ENCODE measurements around the gene USP33. TPM values are rescaled to one million over a fixed set of nuclear protein-coding genes. Genes with fewer than 3 reads are reported as not detected.
A peak's percentile ranks its signal among the peaks of the same experiment; 100 is the strongest.

USP33 gene
- total and polyA plus RNA-seq, 2 of the 8 experiments (the other 6 are each of a cell fraction or from before 2014, with no cell fraction given): 20.0 to 55.5 TPM

DNA sequence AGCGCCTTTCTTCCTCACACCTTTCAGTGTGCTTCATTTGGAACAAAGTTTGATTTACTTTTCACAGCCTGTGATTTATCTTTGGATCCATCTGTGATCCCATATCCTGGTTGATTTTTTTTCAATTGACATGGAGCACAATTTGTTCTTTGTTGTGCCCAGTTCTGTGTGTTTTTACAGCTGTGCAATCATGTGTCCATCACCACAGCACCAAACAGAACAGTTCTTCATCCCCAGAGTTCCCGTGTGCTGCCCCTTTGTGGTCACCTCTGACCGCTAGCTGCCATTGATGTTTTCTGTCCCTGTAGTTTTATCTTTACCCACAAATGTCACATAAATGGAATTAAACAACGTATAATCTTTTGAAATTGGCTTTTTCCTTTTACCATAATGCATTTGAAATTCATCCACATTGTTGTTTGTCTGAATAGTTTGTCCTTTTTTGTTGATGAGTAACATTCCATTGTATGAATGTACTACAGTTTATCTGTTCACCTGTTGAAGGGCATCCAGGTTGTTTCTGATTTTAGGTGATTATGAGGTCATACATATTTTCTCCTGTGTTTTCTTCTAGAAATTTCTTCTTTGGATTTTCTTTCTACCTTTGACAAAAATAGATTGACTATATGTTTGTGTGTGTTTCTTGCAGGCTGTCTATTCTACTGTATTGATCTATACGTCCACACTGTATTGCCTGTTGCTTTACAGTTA lies 37.2 kb upstream of the USP33 start:
- Histone ChIP-seq H2AK5ac (ENCODE audit: low read depth, low read length) (no peak overlapping the region), H3K4me2 (ENCODE audit: insufficient read depth in 1 of 2, low read depth in 2 of 2, low read length in 2 of 2) (no peak overlapping the region), H2BK5ac (ENCODE audit: low read depth, low read length) (no peak overlapping the region), H4K20me1 (replicated peaks in 1 of 2; ENCODE audit: control insufficient read depth in 1 of 2, insufficient read depth in 2 of 2, low read length in 2 of 2) (peaks cover 0 to 4% of the 10 kb centered on the region in 2 experiments), H3K4ac (replicated peaks; ENCODE audit: insufficient read length, low read depth, low read length) (no peak overlapping the region), H3K4me1 (replicated peaks in 1 of 4; ENCODE audit: control insufficient read depth in 3 of 4, insufficient read depth in 4 of 4, low read length in 3 of 4) (no peaks in the 10 kb centered on the region), H2BK15ac (ENCODE audit: low read length) (no peak overlapping the region), H3K23ac (ENCODE audit: insufficient read length) (no peak overlapping the region), H3K56ac (replicated peaks; ENCODE audit: insufficient read length, low read depth, low read length) (no peak overlapping the region), H3K18ac (ENCODE audit: extremely low read depth, low read length) (no peak overlapping the region), H3K79me2 (ENCODE audit: control insufficient read depth in 1 of 2, insufficient read depth in 2 of 2, low read length in 2 of 2) (no peaks in the 10 kb centered on the region), H3K79me1 (ENCODE audit: low read depth, low read length) (no peaks in the 10 kb centered on the region), H2AFZ (ENCODE audit: low read length) (no peak overlapping the region), H3K27ac (ENCODE audit: low read depth, low read length) (no peak overlapping the region), H3K23me2 (ENCODE audit: low read depth, low read length) (no peaks in the 10 kb centered on the region), H3K4me3 (ENCODE audit: extremely low read depth in 1 of 4, insufficient read depth in 2 of 4, low read depth in 3 of 4, low read length in 4 of 4) (no peak overlapping the region), H4K91ac (replicated peaks; ENCODE audit: insufficient read length, low read length) (no peak overlapping the region), H2BK20ac (ENCODE audit: low read length) (no peak overlapping the region), H2BK120ac (replicated peaks; ENCODE audit: low read depth, low read length) (no peak overlapping the region), H3K14ac (ENCODE audit: insufficient read length) (no peak overlapping the region), H3K9ac (replicated peaks in 1 of 4; ENCODE audit: extremely low read depth in 1 of 4, low read depth in 3 of 4, low read length in 3 of 4) (no peak overlapping the region), H3K9me3 (ENCODE audit: insufficient read depth in 2 of 2, low read depth in 1 of 2, low read length in 1 of 2) (no peaks in the 10 kb centered on the region), H4K5ac (ENCODE audit: insufficient read length, low read depth, low read length) (no peak overlapping the region), H3K36me3 (ENCODE audit: control insufficient read depth in 2 of 4, insufficient read depth in 4 of 4, low read length in 3 of 4) (no peaks in the 10 kb centered on the region; a peak in 1 of 8 replicates), H4K8ac (ENCODE audit: extremely low read depth, insufficient read depth, low read length) (no peak overlapping the region), H2BK12ac (ENCODE audit: low read depth, low read length) (no peak overlapping the region), H3K27me3 (replicated peaks in 1 of 4; ENCODE audit: control insufficient read depth in 3 of 4, extremely low read depth in 1 of 4, insufficient read depth in 3 of 4, low read length in 3 of 4) (no peaks in the 10 kb centered on the region)
- ChIA-PET POLR2A (ENCODE audit: partially characterized antibody) (no interaction called here), CTCF (ENCODE audit: partially characterized antibody) (interaction anchor here (0.6 to 1.4 kb wide), 4 partner anchors 12 to 318 kb away, joined by 3 to 4 read pairs (median 3); no protein-coding TSS in a partner anchor)
- DNase-seq (ENCODE audit: low read depth in 1 of 2, low spot score in 2 of 2) (no peak), FAIRE-seq (no peak)
- 86% methylated on average over 5 of the region's 5 CpGs; no CpG with 5 or more reads in 1 of the 2 experiments for WGBS, 2 experiments (ENCODE audit: extremely low coverage in 1 of 2, insufficient coverage in 1 of 2, insufficient read length in 1 of 2, insufficient replicate concordance in 2 of 2, low coverage in 1 of 2, low lambda C conversion rate in 2 of 2, missing lambda C conversion rate in 1 of 2)
- TF ChIP-seq, protein P1, sequence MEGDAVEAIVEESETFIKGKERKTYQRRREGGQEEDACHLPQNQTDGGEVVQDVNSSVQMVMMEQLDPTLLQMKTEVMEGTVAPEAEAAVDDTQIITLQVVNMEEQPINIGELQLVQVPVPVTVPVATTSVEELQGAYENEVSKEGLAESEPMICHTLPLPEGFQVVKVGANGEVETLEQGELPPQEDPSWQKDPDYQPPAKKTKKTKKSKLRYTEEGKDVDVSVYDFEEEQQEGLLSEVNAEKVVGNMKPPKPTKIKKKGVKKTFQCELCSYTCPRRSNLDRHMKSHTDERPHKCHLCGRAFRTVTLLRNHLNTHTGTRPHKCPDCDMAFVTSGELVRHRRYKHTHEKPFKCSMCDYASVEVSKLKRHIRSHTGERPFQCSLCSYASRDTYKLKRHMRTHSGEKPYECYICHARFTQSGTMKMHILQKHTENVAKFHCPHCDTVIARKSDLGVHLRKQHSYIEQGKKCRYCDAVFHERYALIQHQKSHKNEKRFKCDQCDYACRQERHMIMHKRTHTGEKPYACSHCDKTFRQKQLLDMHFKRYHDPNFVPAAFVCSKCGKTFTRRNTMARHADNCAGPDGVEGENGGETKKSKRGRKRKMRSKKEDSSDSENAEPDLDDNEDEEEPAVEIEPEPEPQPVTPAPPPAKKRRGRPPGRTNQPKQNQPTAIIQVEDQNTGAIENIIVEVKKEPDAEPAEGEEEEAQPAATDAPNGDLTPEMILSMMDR (IDR thresholded peaks at IDR 0.05; ENCODE audit: control extremely low read depth in 1 of 3, insufficient read depth in 1 of 3, low read depth in 1 of 3, low read length in 3 of 3): peak in 2 of 3 experiments; percentile 13 to 21; a peak in 2 of 4 replicates
- no peak for TF ChIP-seq TAF7 (optimal IDR thresholded peaks at IDR 0.05; ENCODE audit: borderline replicate concordance, low read depth, low read length)

Measured in H1 (cell line).